ENCODE results near the gene PKP1.

- TF ChIP-seq CTCF (IDR thresholded peaks at IDR 0.05) = no peak
- no peak for TF ChIP-seq POLR2A (IDR thresholded peaks at IDR 0.05)
Measured at GRCh38 chr1:201250326-201251011, 32.8 kb upstream of the PKP1 start.

Data from testis (tissue), 2 donors.